K562 (cell line): Measurements from ENCODE around the gene TCAF1. TPM values are rescaled to one million over a fixed set of nuclear protein-coding genes. Genes with fewer than 3 reads are reported as not detected.

ENCODE experiments used
- DIDO1 ChIP-seq: fragments of 450-650 bp; IDR thresholded peaks from 2 replicates; pipeline ENCODE4 v1.6.1; 2016; ENCODE audit warnings: low read depth, missing biosample characterization, missing genetic modification characterization
- ELK3 ChIP-seq: fragments of 450-650 bp; formaldehyde crosslinking; IDR thresholded peaks from 2 replicates; pipeline ENCODE4 v1.4.0; 2020; ENCODE audit warnings: mild to moderate bottlenecking
- NFATC3 ChIP-seq: fragments of 450-650 bp; IDR thresholded peaks from 2 replicates; pipeline ENCODE4 v1.6.1; 2017; ENCODE audit warnings: mild to moderate bottlenecking
- NONO ChIP-seq, 2 experiments: fragments of 200-400 bp in 1 of 2; fragments of 450-650 bp in 1 of 2; formaldehyde crosslinking in 1 of 2; IDR thresholded peaks; 2 replicates each; pipeline ENCODE4 v1.6.1; 2017; ENCODE audit warnings: low read depth in 2 of 2, mild to moderate bottlenecking in 2 of 2, moderate library complexity in 2 of 2, low read length in 1 of 2
- POLR2AphosphoS2 ChIP-seq: IDR thresholded peaks from 2 replicates; pipeline ENCODE4 v1.6.1; 2012; ENCODE audit warnings: low read length, improper control_type of control experiment
- POU5F1 ChIP-seq: fragments of 150-350 bp; IDR thresholded peaks from 2 replicates; pipeline ENCODE4 v1.6.1; 2014; ENCODE audit warnings: borderline replicate concordance, low read length, low read depth, mild to moderate bottlenecking; ENCODE audit not compliant: partially characterized antibody
- RERE ChIP-seq: sonication (generic); formaldehyde crosslinking; IDR thresholded peaks from 2 replicates; pipeline ENCODE4 v1.8.0; 2023; ENCODE audit warnings: missing genetic modification reagents, mild to moderate bottlenecking, borderline replicate concordance
- REST ChIP-seq, 2 experiments: fragments of 450-650 bp; formaldehyde crosslinking in 1 of 2; IDR thresholded peaks; 2 replicates each; pipeline versions ENCODE4 v1.4.0 to v1.6.1; 2014 to 2020; ENCODE audit warnings: mild to moderate bottlenecking in 2 of 2, borderline replicate concordance in 1 of 2, low read depth in 1 of 2
- SRSF7 ChIP-seq: fragments of 200-400 bp; formaldehyde crosslinking; optimal IDR thresholded peaks from 2 replicates; pipeline ENCODE3; 2017; ENCODE audit warnings: mild to moderate bottlenecking, low read depth, low read length
- TAF7 ChIP-seq: fragments of 450-650 bp; IDR thresholded peaks from 2 replicates; pipeline ENCODE4 v1.6.1; 2016; ENCODE audit warnings: missing genetic modification characterization, missing compliant biosample characterization
- ZNF57 ChIP-seq: fragments of 450-650 bp; formaldehyde crosslinking; IDR thresholded peaks from 2 replicates; pipeline ENCODE4 v1.4.0; 2020; ENCODE audit warnings: mild to moderate bottlenecking, moderate library complexity
- polyA plus RNA-seq, 8 experiments: library from polyadenylated mRNA; depleted of rRNA in 4 of 8; stranded (reverse) in 5 of 8; unstranded in 3 of 8; fragments of >200 nt; fragmentation: Nextera tagmentation in 2 of 8; fragmentation: Illumina TruSeq in 1 of 8; extraction: Ambion mirVana in 2 of 8; extraction: Trizol in 1 of 8; gene quantifications; 2 replicates each; pipeline versions ENCODE4 v1.2.1 to v1.2.3, GENCODE V29; 2011 to 2014; ENCODE audit warnings: inconsistent platforms in 1 of 8, missing spikeins in 1 of 8
- total RNA-seq, 7 experiments: library from RNA; depleted of rRNA in 6 of 7; stranded (reverse); fragments of >200 nt in 6 of 7; fragmentation: Illumina TruSeq in 2 of 7; extraction: Trizol in 2 of 7; gene quantifications; 2 replicates each; pipeline versions ENCODE4 v1.2.1 to v1.2.3, GENCODE V29; 2011 to 2021; ENCODE audit warnings: low replicate concordance in 1 of 7

The TCAF1 gene
- total and polyA plus RNA-seq, 9 of the 15 experiments (the other 6 are each of a cell fraction or from before 2014, with no cell fraction given) = 6.2 to 52.2 (median 24.4) TPM

- TF ChIP-seq RERE (CRISPR knock-in tag) (no peak), DIDO1 (tag) (no peak), POLR2AphosphoS2 (no peak), ELK3 (CRISPR knock-in tag) (no peak), SRSF7 (no peak), REST (IDR thresholded peaks at IDR 0.05; ENCODE audit: borderline replicate concordance) (peak; percentile 16; the same call in 1 of the 2 replicates), REST (CRISPR knock-in tag; IDR thresholded peaks at IDR 0.05; ENCODE audit: low read depth) (peak; percentile 75), NONO (IDR thresholded peaks at IDR 0.05; ENCODE audit: low read depth in 2 of 2, low read length in 1 of 2) (no peak), TAF7 (tag) (peak; percentile 86), NFATC3 (no peak), POU5F1 (no peak), ZNF57 (CRISPR knock-in tag) (peak; percentile 82; the same call in 1 of the 2 replicates)
These were observed at the start of gene TCAF1 (continued) for GRCh38 chr7:143901668-143902331.
